ENCODE measurements around the gene MAPKAPK3. TPM values are rescaled to one million over a fixed set of nuclear protein-coding genes. Genes with fewer than 3 reads are reported as not detected.

Gene MAPKAPK3
- total and polyA plus RNA-seq, 2 of the 8 experiments (the other 6 are each of a cell fraction or from before 2014, with no cell fraction given): 65.4 to 99.8 TPM

- TF ChIP-seq KDM1A (IDR thresholded peaks at IDR 0.05; ENCODE audit: borderline replicate concordance, low read length): no peak
- TF ChIP-seq NRF1 (IDR thresholded peaks at IDR 0.05; ENCODE audit: low read depth, low read length): no peak
- no peak for TF ChIP-seq TEAD4 (IDR thresholded peaks at IDR 0.05; ENCODE audit: low read depth, low read length)
- no peak for TF ChIP-seq RNF2 (IDR thresholded peaks at IDR 0.05; ENCODE audit: borderline replicate concordance, low read depth, low read length, missing control alignments, poor library complexity, severe bottlenecking)
- no peak for TF ChIP-seq CREB1 (IDR thresholded peaks at IDR 0.05)
Measured at GRCh38 chr3:50633230-50633790, 16.4 kb downstream of the MAPKAPK3 start (continued).
